Activated CD4-positive, alpha-beta T cell treated with anti-CD3 and anti-CD28 coated beads, Interleukin-2, Interleukin-6, amounts not matched to agents 100 ng/mL and 50 ng/mL, durations not matched to agents 16 hours and 8 hours (primary cell): ENCODE measurements around the gene SLC3A2.
"Not testable (repeated sequence)": the region's sequence is repeated elsewhere in the genome, so short reads cannot be mapped to it uniquely, and the experiment has no call there.

Experiments
- DNase-seq: peaks from one replicate; pipeline ENCODE4 v3.0.0-alpha.2; 2020

Gene SLC3A2

GRCh38 chr11:62933750-62934495, 53.2 kb downstream of the SLC3A2 start:
- no peak for DNase-seq

DNA sequence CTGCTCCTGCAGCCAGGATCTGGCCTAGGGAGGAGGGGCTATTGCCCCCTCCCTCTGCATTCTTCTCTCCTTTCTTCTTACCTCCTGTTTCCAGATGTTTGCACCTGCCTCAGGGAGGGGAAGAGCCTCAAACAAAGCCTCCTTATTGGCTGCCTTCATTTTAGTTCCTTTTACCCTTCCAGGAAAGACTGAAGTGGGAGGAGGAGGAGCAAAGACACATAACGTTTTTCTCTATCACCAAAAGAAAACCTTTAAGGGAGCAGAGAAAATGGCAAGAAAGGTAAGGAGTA, 53.7 kb downstream of the SLC3A2 start:
- DNase-seq = no peak

GRCh38 chr11:62937528-62937927, 56.8 kb downstream of the SLC3A2 start:
- DNase-seq = not testable (repeated sequence)
